IMR-90 (cell line): ENCODE measurements around the gene CYB561A3. TPM values are rescaled to one million over a fixed set of nuclear protein-coding genes. Genes with fewer than 3 reads are reported as not detected.
A peak's percentile ranks its signal among the peaks of the same experiment; 100 is the strongest.

Source experiments
- ATAC-seq: fragments of 200-7000 bp; cut with Tn5 transposase; 2 replicates; pipeline ENCODE4 v1.9.1; 2020; ENCODE audit warnings: low read depth, mild to moderate bottlenecking, moderate library complexity
- BruUV-seq: library from RNA; stranded (reverse); fragments of 400-500 nt; replicated peaks from 2 replicates; lab custom pipeline; 2021; lab: Mats Ljungman, UMichigan
- CTCF ChIA-PET: fragments of 300-600 bp; formaldehyde crosslinking; extraction: SDS; loops from one replicate; lab custom pipeline; 2021; ENCODE audit warnings: antibody characterized with exemption; lab: Yijun Ruan, JAX
- POLR2A ChIA-PET: fragments of 300-600 bp; sonication (Branson Sonifier 250); formaldehyde crosslinking; loops from one replicate; lab custom pipeline; 2022; ENCODE audit warnings: antibody characterized with exemption; ENCODE audit not compliant: unreplicated experiment; lab: Charles Lee
- DNase-seq: peaks from one replicate; pipeline ENCODE4 v3.0.0; 2013
- H2AFZ ChIP-seq: replicated peaks from 2 replicates; pipeline ENCODE3; 2013; ENCODE audit warnings: low read length, mild to moderate bottlenecking; ENCODE audit not compliant: poor library complexity
- H2AK5ac ChIP-seq: 2 replicates; pipeline ENCODE4 v1.6.1; 2013; ENCODE audit warnings: low read depth, low read length, inconsistent platforms
- H2AK9ac ChIP-seq: replicated peaks from 2 replicates; pipeline ENCODE3; 2013; ENCODE audit warnings: mild to moderate bottlenecking, low read depth, low read length, moderate library complexity; ENCODE audit not compliant: poor library complexity
- H2BK120ac ChIP-seq: 2 replicates; pipeline ENCODE4 v1.6.1; 2013; ENCODE audit warnings: low read depth, low read length, inconsistent platforms
- H2BK15ac ChIP-seq: 3 replicates; pipeline ENCODE4 v1.6.1; 2013; ENCODE audit warnings: low read depth, low read length, inconsistent platforms
- H2BK20ac ChIP-seq: 2 replicates; pipeline ENCODE4 v1.6.1; 2013; ENCODE audit warnings: low read depth, mild to moderate bottlenecking, inconsistent platforms, low read length, moderate library complexity
- H2BK5ac ChIP-seq: 2 replicates; pipeline ENCODE4 v1.6.1; 2013; ENCODE audit warnings: mild to moderate bottlenecking, low read depth, low read length, inconsistent platforms; ENCODE audit not compliant: poor library complexity, severe bottlenecking
- H3K14ac ChIP-seq: replicated peaks from 2 replicates; pipeline ENCODE4 v1.6.1; 2013; ENCODE audit warnings: low read depth, low read length, inconsistent platforms
- H3K18ac ChIP-seq: 2 replicates; pipeline ENCODE4 v1.6.1; 2013; ENCODE audit warnings: low read depth, low read length, control low read depth
- H3K23ac ChIP-seq: 2 replicates; pipeline ENCODE4 v1.6.1; 2013; ENCODE audit warnings: low read depth, low read length, inconsistent platforms
- H3K27ac ChIP-seq: 2 replicates; pipeline ENCODE4 v1.5.1; 2013; ENCODE audit warnings: mild to moderate bottlenecking, control low read depth, low read length; ENCODE audit not compliant: insufficient read depth
- H3K27me3 ChIP-seq: 2 replicates; pipeline ENCODE4 v1.6.1; 2013; ENCODE audit warnings: low read length; ENCODE audit not compliant: control insufficient read depth, insufficient read depth
- H3K36me3 ChIP-seq: 2 replicates; pipeline ENCODE4 v1.6.1; 2013; ENCODE audit warnings: low read length, mixed read lengths; ENCODE audit not compliant: control insufficient read depth, insufficient read depth
- H3K4ac ChIP-seq: 2 replicates; pipeline ENCODE4 v1.6.1; 2013; ENCODE audit warnings: low read depth, low read length, inconsistent platforms
- H3K4me1 ChIP-seq: 2 replicates; pipeline ENCODE4 v1.6.1; 2013; ENCODE audit warnings: low read length, mixed read lengths; ENCODE audit not compliant: control insufficient read depth, insufficient read depth
- H3K4me2 ChIP-seq: 2 replicates; pipeline ENCODE4 v1.6.1; 2013; ENCODE audit warnings: low read depth, mild to moderate bottlenecking, control low read depth, low read length, moderate library complexity
- H3K4me3 ChIP-seq: 2 replicates; pipeline ENCODE4 v1.5.1; 2013; ENCODE audit warnings: low read depth, mild to moderate bottlenecking, control low read depth, low read length, moderate library complexity; ENCODE audit not compliant: insufficient read depth
- H3K56ac ChIP-seq: 2 replicates; pipeline ENCODE4 v1.6.1; 2013; ENCODE audit warnings: low read length, inconsistent platforms; ENCODE audit not compliant: insufficient read depth; ENCODE audit errors: extremely low read depth
- H3K79me1 ChIP-seq, 2 experiments: 2 replicates each; pipeline ENCODE4 v1.6.1; 2013; ENCODE audit warnings: low read length in 2 of 2, inconsistent platforms in 1 of 2, low read depth in 1 of 2
- H3K9ac ChIP-seq: 2 replicates; pipeline ENCODE4 v1.6.1; 2013; ENCODE audit warnings: low read depth, low read length, control low read depth
- H3K9me1 ChIP-seq: 2 replicates; pipeline ENCODE4 v1.6.1; 2013; ENCODE audit warnings: low read length, inconsistent platforms; ENCODE audit not compliant: insufficient read depth
- H3K9me3 ChIP-seq: 2 replicates; pipeline ENCODE4 v1.6.1; 2013; ENCODE audit warnings: low read length; ENCODE audit not compliant: control insufficient read depth, insufficient read depth
- H4K20me1 ChIP-seq: 2 replicates; pipeline ENCODE4 v1.6.1; 2013; ENCODE audit warnings: low read length, inconsistent platforms; ENCODE audit not compliant: insufficient read depth
- H4K5ac ChIP-seq: 2 replicates; pipeline ENCODE4 v1.6.1; 2013; ENCODE audit warnings: mild to moderate bottlenecking, low read depth, low read length, control low read depth
- H4K8ac ChIP-seq, 2 experiments: 2 replicates each; pipeline ENCODE4 v1.6.1; 2013; ENCODE audit warnings: low read depth in 2 of 2, low read length in 2 of 2, control low read depth in 1 of 2, inconsistent platforms in 1 of 2
- H4K91ac ChIP-seq: 2 replicates; pipeline ENCODE4 v1.6.1; 2013; ENCODE audit warnings: low read depth, low read length, inconsistent platforms; ENCODE audit not compliant: insufficient read depth
- FOS ChIP-seq: fragments of 150-350 bp; IDR thresholded peaks from 2 replicates; pipeline ENCODE4 v1.6.1; 2016; ENCODE audit warnings: low read depth, low read length
- RFX5 ChIP-seq: IDR thresholded peaks from 2 replicates; pipeline ENCODE4 v1.8.0; 2012; ENCODE audit warnings: low read depth, mild to moderate bottlenecking, low read length, moderate library complexity
- WGBS, 2 experiments: methylation state at CpG; one replicate each; pipeline versions ENCODE4 v1.1.5 to v1.1.7; 2013; ENCODE audit warnings: missing lambda C conversion rate in 2 of 2; ENCODE audit not compliant: insufficient read length in 1 of 2; ENCODE audit errors: extremely low coverage in 2 of 2; 5-methylcytosine and 5-hydroxymethylcytosine counted together
- dilution Hi-C: fragments of 300-500 bp; cut with HindIII; formaldehyde crosslinking; loops from one replicate; pipeline ENCODE4 v1.14.3; 2018; ENCODE audit warnings: low sequenced_read_pairs; ENCODE audit not compliant: unreplicated experiment
- in situ Hi-C: fragments of 300-500 bp; cut with MboI; formaldehyde crosslinking; loops from 3 replicates; pipeline ENCODE4 v1.14.3; 2019; ENCODE audit warnings: low sequenced_read_pairs, inconsistent platforms, mixed read lengths
- intact Hi-C: fragments of 100-400 bp; cut with micrococcal nuclease; formaldehyde crosslinking; loops from 2 replicates; pipeline ENCODE4 v1.10.0; 2022
- polyA plus RNA-seq, 3 experiments: library from polyadenylated mRNA; depleted of rRNA; stranded (reverse); fragments of >200 nt; gene quantifications; 2 replicates each; pipeline ENCODE4 v1.2.3, GENCODE V29; 2012; ENCODE audit warnings: low replicate concordance in 1 of 3
- total RNA-seq: library from RNA; depleted of rRNA; stranded (reverse); fragments of >200 nt; gene quantifications from 2 replicates; pipeline ENCODE4 v1.2.3, GENCODE V29; 2012

Gene CYB561A3
- total and polyA plus RNA-seq, 2 of the 4 experiments (the other 2 are of a cell fraction) = 13.6 to 39.2 TPM

GRCh38 chr11:61334434-61335354 lies 27.0 kb downstream of the CYB561A3 start:
- 0 out of 2 replicates have a peak overlapping the region, but pooled peaks have one; percentile 97 for H3K4ac ChIP-seq
- H3K4me1 ChIP-seq = peaks cover 14% of the 10 kb centered on the region
- DNase-seq (peak; percentile 57), ATAC-seq (no peak)
- no peak overlapping the region for H3K14ac ChIP-seq
- H3K4me3 ChIP-seq = no peak overlapping the region
- peaks cover 7 to 32% of the 10 kb centered on the region in 2 experiments for H3K79me1 ChIP-seq
- ChIA-PET POLR2A (no interaction called here), CTCF (interaction anchor here (1.1 to 4.8 kb wide), 2 partner anchors 44 to 50 kb away, joined by 5 to 72 read pairs; no protein-coding TSS in a partner anchor)
- no peak overlapping the region for H2BK120ac ChIP-seq
- H3K9me1 ChIP-seq = peaks cover 6% of the 10 kb centered on the region
- intact Hi-C loops = loop anchor here (5.0 to 10.0 kb wide), 2 partner anchors 93 to 300 kb away; partner anchors contain the start of gene CPSF7
- TF ChIP-seq RFX5 (no peak), FOS (peak; percentile 13; the same call in 1 of the 2 replicates)
- in situ Hi-C loops = loop anchor here (5.0 kb wide), 1 partner anchor 53 kb away; no protein-coding TSS in a partner anchor
- no TSS peak for BruUV-seq
- H3K18ac ChIP-seq = no peak overlapping the region
- H2BK15ac ChIP-seq = no peak overlapping the region
- H4K8ac ChIP-seq = peak overlapping the region; percentile 56 to 98; a peak in 3 of 4 replicates
- H3K4me2 ChIP-seq = no peak overlapping the region
- H3K56ac ChIP-seq = no peak overlapping the region
- H4K91ac ChIP-seq = peak overlapping the region; percentile 37; the same call in 1 of the 2 replicates
- no peak overlapping the region for H2BK20ac ChIP-seq
- 93% methylated on average over 3 of the region's 16 CpGs; no CpG with 5 or more reads in 1 of the 2 experiments for WGBS, 2 experiments
- no peak overlapping the region for H2BK5ac ChIP-seq
- peak overlapping the region; percentile 73 for H2AK9ac ChIP-seq
- dilution Hi-C loops = no loop called here
- no peak overlapping the region for H3K9ac ChIP-seq
- H3K9me3 ChIP-seq = no peaks in the 10 kb centered on the region
- peak overlapping the region; percentile 34; the same call in 1 of the 2 replicates for H4K5ac ChIP-seq
- peak overlapping the region; percentile 98 for H2AK5ac ChIP-seq
- H2AFZ ChIP-seq = peak overlapping the region; percentile 46
- no peak overlapping the region for H3K27ac ChIP-seq
- H3K23ac ChIP-seq = 0 out of 2 replicates have a peak overlapping the region, but pooled peaks have one; percentile 30
- peaks cover 20% of the 10 kb centered on the region for H4K20me1 ChIP-seq
- H3K36me3 ChIP-seq = peaks cover 8% of the 10 kb centered on the region
- H3K27me3 ChIP-seq = no peaks in the 10 kb centered on the region
